ENCODE results near the gene PLCB1.

PLCB1 gene

DNA sequence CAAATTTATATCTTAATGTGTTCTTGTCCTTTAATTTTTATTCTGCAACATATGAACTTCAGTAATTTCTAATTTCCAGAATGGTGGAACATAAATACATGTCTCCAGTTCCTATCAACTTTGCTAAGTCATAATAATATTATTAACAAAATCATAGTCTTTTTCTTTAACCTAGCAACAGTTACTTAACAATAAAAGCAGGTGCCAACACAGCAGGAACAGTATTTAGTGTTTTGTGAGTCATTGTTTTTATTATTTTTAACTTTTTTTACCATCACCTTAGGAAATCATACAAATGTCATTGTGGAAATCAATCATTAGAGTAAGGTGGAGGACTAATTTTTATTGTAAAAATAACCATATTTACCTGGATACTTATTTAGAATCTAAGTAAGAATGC is 133.5 kb downstream of the PLCB1 start:
- TF ChIP-seq, protein P1, sequence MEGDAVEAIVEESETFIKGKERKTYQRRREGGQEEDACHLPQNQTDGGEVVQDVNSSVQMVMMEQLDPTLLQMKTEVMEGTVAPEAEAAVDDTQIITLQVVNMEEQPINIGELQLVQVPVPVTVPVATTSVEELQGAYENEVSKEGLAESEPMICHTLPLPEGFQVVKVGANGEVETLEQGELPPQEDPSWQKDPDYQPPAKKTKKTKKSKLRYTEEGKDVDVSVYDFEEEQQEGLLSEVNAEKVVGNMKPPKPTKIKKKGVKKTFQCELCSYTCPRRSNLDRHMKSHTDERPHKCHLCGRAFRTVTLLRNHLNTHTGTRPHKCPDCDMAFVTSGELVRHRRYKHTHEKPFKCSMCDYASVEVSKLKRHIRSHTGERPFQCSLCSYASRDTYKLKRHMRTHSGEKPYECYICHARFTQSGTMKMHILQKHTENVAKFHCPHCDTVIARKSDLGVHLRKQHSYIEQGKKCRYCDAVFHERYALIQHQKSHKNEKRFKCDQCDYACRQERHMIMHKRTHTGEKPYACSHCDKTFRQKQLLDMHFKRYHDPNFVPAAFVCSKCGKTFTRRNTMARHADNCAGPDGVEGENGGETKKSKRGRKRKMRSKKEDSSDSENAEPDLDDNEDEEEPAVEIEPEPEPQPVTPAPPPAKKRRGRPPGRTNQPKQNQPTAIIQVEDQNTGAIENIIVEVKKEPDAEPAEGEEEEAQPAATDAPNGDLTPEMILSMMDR (IDR thresholded peaks at IDR 0.05; ENCODE audit: low read depth, low read length, missing control alignments), result no peak
- DNase-seq (ENCODE audit: low read depth), result no peak
- in situ Hi-C loops (cut with HindIII; ENCODE audit: low sequenced_read_pairs), result no loop called here
- no peak overlapping the region for H3K4me3 ChIP-seq (ENCODE audit: low read depth, low read length)

- DNase-seq (ENCODE audit: low read depth), result no peak
- no peak overlapping the region for H3K4me3 ChIP-seq (ENCODE audit: low read depth, low read length)
- in situ Hi-C loops (cut with HindIII; ENCODE audit: low sequenced_read_pairs), result no loop called here
- TF ChIP-seq, protein P1 (IDR thresholded peaks at IDR 0.05; ENCODE audit: low read depth, low read length, missing control alignments), result no peak
These were observed 134.9 kb downstream of the PLCB1 start for GRCh38 chr20:8267009-8267408.

DNA sequence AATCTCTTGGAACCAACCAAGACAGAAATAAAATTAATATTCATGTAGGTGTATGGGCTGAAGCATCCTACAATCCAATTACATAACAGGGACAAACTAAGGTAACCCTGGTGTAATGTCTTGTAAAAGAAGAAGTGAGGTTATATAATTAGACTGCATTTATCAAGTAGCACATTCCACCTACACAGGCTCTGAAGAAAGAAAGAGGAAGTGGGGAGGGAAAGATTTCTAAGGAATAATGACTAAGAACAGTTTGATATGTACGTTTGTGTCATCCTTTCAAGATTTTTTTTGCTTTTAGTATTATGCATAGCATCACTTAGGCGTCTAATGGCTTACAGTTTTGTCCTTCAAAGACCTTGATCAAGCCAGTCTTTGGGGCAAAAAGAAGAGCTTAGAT is 139.7 kb downstream of the PLCB1 start:
- no peak overlapping the region for H3K4me3 ChIP-seq (ENCODE audit: low read depth, low read length)
- TF ChIP-seq, protein P1 (IDR thresholded peaks at IDR 0.05; ENCODE audit: low read depth, low read length, missing control alignments), result no peak
- in situ Hi-C loops (cut with HindIII; ENCODE audit: low sequenced_read_pairs), result no loop called here
- no peak for DNase-seq (ENCODE audit: low read depth)

- in situ Hi-C loops (cut with HindIII; ENCODE audit: low sequenced_read_pairs), result no loop called here
- TF ChIP-seq, protein P1 (IDR thresholded peaks at IDR 0.05; ENCODE audit: low read depth, low read length, missing control alignments), result no peak
- no peak for DNase-seq (ENCODE audit: low read depth)
These were observed 140.7 kb downstream of the PLCB1 start for GRCh38 chr20:8272766-8273165.

GRCh38 chr20:8284902-8285301 is 152.8 kb downstream of the PLCB1 start:
- in situ Hi-C loops (cut with HindIII; ENCODE audit: low sequenced_read_pairs), result no loop called here

More at GRCh38 chr20:8272766-8273165, 140.7 kb downstream of the PLCB1 start:
- no peak overlapping the region for H3K4me3 ChIP-seq (ENCODE audit: low read depth, low read length)

DNA sequence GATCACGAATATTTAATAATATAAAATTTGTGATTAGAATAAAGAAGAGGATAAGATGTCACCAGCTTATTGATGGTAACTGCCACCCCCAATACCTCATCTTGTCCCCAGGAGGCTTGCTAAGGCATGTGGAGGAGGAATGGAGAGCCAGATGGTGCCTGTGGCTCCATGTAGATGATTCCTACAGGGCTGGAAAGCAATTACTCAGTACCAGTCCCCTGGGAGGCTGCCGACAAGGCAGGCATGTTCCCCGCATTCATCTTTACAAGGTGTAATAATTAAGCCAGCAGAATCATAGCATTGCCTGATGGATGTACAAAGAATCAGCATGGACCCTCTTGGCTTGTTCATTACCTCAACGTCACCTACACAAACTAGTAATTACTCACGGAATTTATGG is 155.3 kb downstream of the PLCB1 start:
- DNase-seq (ENCODE audit: low read depth), result no peak
- TF ChIP-seq, protein P1 (IDR thresholded peaks at IDR 0.05; ENCODE audit: low read depth, low read length, missing control alignments), result no peak
- H3K4me3 ChIP-seq (ENCODE audit: low read depth, low read length), result no peak overlapping the region
- in situ Hi-C loops (cut with HindIII; ENCODE audit: low sequenced_read_pairs), result no loop called here

More at GRCh38 chr20:8284902-8285301, 152.8 kb downstream of the PLCB1 start:
- H3K4me3 ChIP-seq (ENCODE audit: low read depth, low read length), result no peak overlapping the region
- no peak for DNase-seq (ENCODE audit: low read depth)
- TF ChIP-seq, protein P1 (IDR thresholded peaks at IDR 0.05; ENCODE audit: low read depth, low read length, missing control alignments), result no peak

DNA sequence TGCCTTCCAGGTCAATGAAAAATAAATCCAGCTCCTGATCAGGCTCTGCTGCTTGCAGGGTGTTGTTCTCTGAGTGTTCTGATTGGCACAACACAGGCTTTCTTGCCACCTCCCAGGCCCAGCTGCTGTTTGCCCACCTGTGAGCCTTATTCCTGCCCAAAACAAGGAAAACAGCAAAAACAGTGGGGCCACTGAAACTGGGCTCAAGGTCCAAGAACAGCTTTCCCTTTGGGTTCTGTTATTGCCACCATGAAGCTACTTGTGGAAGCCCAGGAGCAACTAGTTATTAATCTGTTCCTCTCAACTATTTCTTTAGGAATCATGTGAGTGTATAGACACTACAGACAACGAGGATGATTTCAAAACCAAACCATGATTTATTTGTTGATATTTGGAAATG is 159.1 kb downstream of the PLCB1 start:
- H3K4me3 ChIP-seq (ENCODE audit: low read depth, low read length), result no peak overlapping the region
- no peak for DNase-seq (ENCODE audit: low read depth)
- in situ Hi-C loops (cut with HindIII; ENCODE audit: low sequenced_read_pairs), result loop anchor here (5.0 kb wide), 1 partner anchor 34 kb away; no protein-coding TSS in a partner anchor
- TF ChIP-seq, protein P1 (IDR thresholded peaks at IDR 0.05; ENCODE audit: low read depth, low read length, missing control alignments), result no peak
